NCI-H1930 (cell line): ENCODE measurements around the gene GAS7.

Source experiments
- DNase-seq, 2 experiments: peaks; one replicate each; lab custom pipeline; 2025; lab: John Stamatoyannopoulos, UW

Gene GAS7

GRCh38 chr17:9977180-9977575 is 221.2 kb downstream of the GAS7 start:
- no peak for DNase-seq

GRCh38 chr17:9976283-9977179 is 221.9 kb downstream of the GAS7 start:
- no peak for DNase-seq

- DNase-seq = no peak
Observed at GRCh38 chr17:9974448-9975381, 223.7 kb downstream of the GAS7 start.

- no peak for DNase-seq
Observed at GRCh38 chr17:9973669-9974447, 224.5 kb downstream of the GAS7 start.

- no peak for DNase-seq
Observed at GRCh38 chr17:9971991-9972390, 226.4 kb downstream of the GAS7 start.

- no peak for DNase-seq
Observed at GRCh38 chr17:9969301-9969935, 229.0 kb downstream of the GAS7 start.

GRCh38 chr17:9968881-9969280 is 229.5 kb downstream of the GAS7 start:
- DNase-seq = no peak

GRCh38 chr17:9968008-9968407 is 230.4 kb downstream of the GAS7 start:
- DNase-seq = no peak

- DNase-seq = no peak
Observed at GRCh38 chr17:9959377-9959981, 238.9 kb downstream of the GAS7 start.

GRCh38 chr17:9958586-9959281 is 239.7 kb downstream of the GAS7 start:
- DNase-seq = no peak

GRCh38 chr17:9957244-9957643 is 241.2 kb downstream of the GAS7 start:
- DNase-seq = no peak

GRCh38 chr17:9956474-9957131 is 241.8 kb downstream of the GAS7 start:
- DNase-seq = no peak

GRCh38 chr17:9953492-9953891 is 244.9 kb downstream of the GAS7 start:
- no peak for DNase-seq

- DNase-seq = no peak
Observed at GRCh38 chr17:9951803-9952202, 246.6 kb downstream of the GAS7 start.

GRCh38 chr17:9948928-9949327 is 249.5 kb downstream of the GAS7 start:
- DNase-seq = no peak

- no peak for DNase-seq
Observed at GRCh38 chr17:9944704-9945103, 253.7 kb downstream of the GAS7 start.

- DNase-seq = no peak
Observed at GRCh38 chr17:9943343-9943742, 255.1 kb downstream of the GAS7 start.

- no peak for DNase-seq
Observed at GRCh38 chr17:9942885-9943284, 255.5 kb downstream of the GAS7 start.

- no peak for DNase-seq
Observed at GRCh38 chr17:9941305-9941704, 257.1 kb downstream of the GAS7 start.

GRCh38 chr17:9940841-9941240 is 257.6 kb downstream of the GAS7 start:
- DNase-seq = no peak
